AG09309 (cell line): ENCODE results near the gene AMN.

Experiments
- DNase-seq: peaks from one replicate; pipeline ENCODE4 v3.0.0-alpha.2; 2010; ENCODE audit warnings: low read depth
- H3K4me3 ChIP-seq: 2 replicates; pipeline ENCODE4 v1.5.1; 2011; ENCODE audit warnings: mild to moderate bottlenecking, low read depth, low read length, moderate library complexity; ENCODE audit not compliant: control insufficient read depth
- CTCF ChIP-seq: IDR thresholded peaks from 2 replicates; pipeline ENCODE4 v1.5.1; 2011; ENCODE audit warnings: mild to moderate bottlenecking, low read depth, low read length, inconsistent platforms; ENCODE audit not compliant: insufficient read depth, control insufficient read depth; ENCODE audit errors: missing control alignments

AMN gene

GRCh38 chr14:102944448-102945330, 22.2 kb downstream of the AMN start:
- H3K4me3 ChIP-seq = no peak overlapping the region
- TF ChIP-seq CTCF = no peak

GRCh38 chr14:102945346-102946130, 23.1 kb downstream of the AMN start:
- TF ChIP-seq CTCF = no peak

More at GRCh38 chr14:102944448-102945330, 22.2 kb downstream of the AMN start:
- no peak for DNase-seq

GRCh38 chr14:102947321-102948103, 25.0 kb downstream of the AMN start:
- no peak for TF ChIP-seq CTCF
- no peak overlapping the region for H3K4me3 ChIP-seq
- DNase-seq = no peak

More at GRCh38 chr14:102945346-102946130, 23.1 kb downstream of the AMN start:
- no peak overlapping the region for H3K4me3 ChIP-seq
- DNase-seq = no peak

- TF ChIP-seq CTCF = no peak
- DNase-seq = no peak
- no peak overlapping the region for H3K4me3 ChIP-seq
Observed at GRCh38 chr14:102948698-102949061, 26.2 kb downstream of the AMN start.

GRCh38 chr14:102949062-102949800, 26.8 kb downstream of the AMN start:
- H3K4me3 ChIP-seq = no peak overlapping the region
- no peak for DNase-seq
- TF ChIP-seq CTCF = no peak
